Measurements from ENCODE around the gene CR1. TPM values are rescaled to one million over a fixed set of nuclear protein-coding genes. Genes with fewer than 3 reads are reported as not detected.
"Not testable (repeated sequence)": the region's sequence is repeated elsewhere in the genome, so short reads cannot be mapped to it uniquely, and the experiment has no call there.

The CR1 gene
- polyA plus RNA-seq, 1 donor (not counting 4 experiments of a cell fraction or from before 2014, with no cell fraction given): 0.09 TPM

- DNase-seq (ENCODE audit: low read depth, low spot score); H3K9ac ChIP-seq (ENCODE audit: control insufficient read depth, extremely low read depth, insufficient read depth, low read length); H3K27ac ChIP-seq (ENCODE audit: control insufficient read depth, insufficient read depth, low read length); H3K4me1 ChIP-seq (ENCODE audit: control insufficient read depth, extremely low read depth, insufficient read depth, low read length); H3K4me2 ChIP-seq (ENCODE audit: control insufficient read depth, extremely low read depth, insufficient read depth, low read depth, low read length); H3K27me3 ChIP-seq (ENCODE audit: control insufficient read depth, extremely low read depth, insufficient read depth, low read length); H3K9me3 ChIP-seq (ENCODE audit: control insufficient read depth, low read depth, low read length); FAIRE-seq; H3K79me2 ChIP-seq (ENCODE audit: control insufficient read depth, insufficient read depth, low read length); H2AFZ ChIP-seq (ENCODE audit: control insufficient read depth, low read length); H4K20me1 ChIP-seq (ENCODE audit: control insufficient read depth, extremely low read depth, insufficient read depth, low read length); H3K9me1 ChIP-seq (ENCODE audit: control insufficient read depth, extremely low read depth, insufficient read depth, low read length); H3K36me3 ChIP-seq (ENCODE audit: control insufficient read depth in 2 of 2, extremely low read depth in 1 of 2, insufficient read depth in 2 of 2, low read length in 2 of 2); dilution Hi-C loops (cut with MboI; ENCODE audit: extremely low pct_ligation_motif_present, low sequenced_read_pairs); H3K4me3 ChIP-seq (ENCODE audit: control insufficient read depth in 2 of 3, extremely low read depth in 1 of 3, insufficient read depth in 2 of 3, low read depth in 1 of 3, low read length in 3 of 3): not testable (repeated sequence)
Measured at GRCh38 chr1:207525239-207525638, 29.3 kb downstream of the CR1 start.

- H2AFZ ChIP-seq (ENCODE audit: control insufficient read depth, low read length); DNase-seq (ENCODE audit: low read depth, low spot score); H3K27ac ChIP-seq (ENCODE audit: control insufficient read depth, insufficient read depth, low read length); FAIRE-seq; H3K27me3 ChIP-seq (ENCODE audit: control insufficient read depth, extremely low read depth, insufficient read depth, low read length); dilution Hi-C loops (cut with MboI; ENCODE audit: extremely low pct_ligation_motif_present, low sequenced_read_pairs); H3K4me2 ChIP-seq (ENCODE audit: control insufficient read depth, extremely low read depth, insufficient read depth, low read depth, low read length); H3K79me2 ChIP-seq (ENCODE audit: control insufficient read depth, insufficient read depth, low read length); H3K9me3 ChIP-seq (ENCODE audit: control insufficient read depth, low read depth, low read length); H4K20me1 ChIP-seq (ENCODE audit: control insufficient read depth, extremely low read depth, insufficient read depth, low read length); H3K4me1 ChIP-seq (ENCODE audit: control insufficient read depth, extremely low read depth, insufficient read depth, low read length); H3K9me1 ChIP-seq (ENCODE audit: control insufficient read depth, extremely low read depth, insufficient read depth, low read length); H3K4me3 ChIP-seq (ENCODE audit: control insufficient read depth in 2 of 3, extremely low read depth in 1 of 3, insufficient read depth in 2 of 3, low read depth in 1 of 3, low read length in 3 of 3); H3K9ac ChIP-seq (ENCODE audit: control insufficient read depth, extremely low read depth, insufficient read depth, low read length); H3K36me3 ChIP-seq (ENCODE audit: control insufficient read depth in 2 of 2, extremely low read depth in 1 of 2, insufficient read depth in 2 of 2, low read length in 2 of 2): not testable (repeated sequence)
Measured at GRCh38 chr1:207528401-207528800, 32.4 kb downstream of the CR1 start.

- H3K27ac ChIP-seq (ENCODE audit: control insufficient read depth, insufficient read depth, low read length); H3K4me2 ChIP-seq (ENCODE audit: control insufficient read depth, extremely low read depth, insufficient read depth, low read depth, low read length); H3K4me3 ChIP-seq (ENCODE audit: control insufficient read depth in 2 of 3, extremely low read depth in 1 of 3, insufficient read depth in 2 of 3, low read depth in 1 of 3, low read length in 3 of 3); dilution Hi-C loops (cut with MboI; ENCODE audit: extremely low pct_ligation_motif_present, low sequenced_read_pairs); H3K9me1 ChIP-seq (ENCODE audit: control insufficient read depth, extremely low read depth, insufficient read depth, low read length); H4K20me1 ChIP-seq (ENCODE audit: control insufficient read depth, extremely low read depth, insufficient read depth, low read length); H3K9me3 ChIP-seq (ENCODE audit: control insufficient read depth, low read depth, low read length); H3K4me1 ChIP-seq (ENCODE audit: control insufficient read depth, extremely low read depth, insufficient read depth, low read length); H3K36me3 ChIP-seq (ENCODE audit: control insufficient read depth in 2 of 2, extremely low read depth in 1 of 2, insufficient read depth in 2 of 2, low read length in 2 of 2); H3K27me3 ChIP-seq (ENCODE audit: control insufficient read depth, extremely low read depth, insufficient read depth, low read length); H2AFZ ChIP-seq (ENCODE audit: control insufficient read depth, low read length); DNase-seq (ENCODE audit: low read depth, low spot score); FAIRE-seq; H3K79me2 ChIP-seq (ENCODE audit: control insufficient read depth, insufficient read depth, low read length); H3K9ac ChIP-seq (ENCODE audit: control insufficient read depth, extremely low read depth, insufficient read depth, low read length): not testable (repeated sequence)
Measured at GRCh38 chr1:207536263-207536662, 40.3 kb downstream of the CR1 start.

- H3K4me3 ChIP-seq (ENCODE audit: control insufficient read depth in 2 of 3, extremely low read depth in 1 of 3, insufficient read depth in 2 of 3, low read depth in 1 of 3, low read length in 3 of 3); DNase-seq (ENCODE audit: low read depth, low spot score); H3K27me3 ChIP-seq (ENCODE audit: control insufficient read depth, extremely low read depth, insufficient read depth, low read length); H4K20me1 ChIP-seq (ENCODE audit: control insufficient read depth, extremely low read depth, insufficient read depth, low read length); H3K9ac ChIP-seq (ENCODE audit: control insufficient read depth, extremely low read depth, insufficient read depth, low read length); H2AFZ ChIP-seq (ENCODE audit: control insufficient read depth, low read length); dilution Hi-C loops (cut with MboI; ENCODE audit: extremely low pct_ligation_motif_present, low sequenced_read_pairs); H3K9me1 ChIP-seq (ENCODE audit: control insufficient read depth, extremely low read depth, insufficient read depth, low read length); FAIRE-seq; H3K79me2 ChIP-seq (ENCODE audit: control insufficient read depth, insufficient read depth, low read length); H3K4me1 ChIP-seq (ENCODE audit: control insufficient read depth, extremely low read depth, insufficient read depth, low read length); H3K27ac ChIP-seq (ENCODE audit: control insufficient read depth, insufficient read depth, low read length); H3K36me3 ChIP-seq (ENCODE audit: control insufficient read depth in 2 of 2, extremely low read depth in 1 of 2, insufficient read depth in 2 of 2, low read length in 2 of 2); H3K4me2 ChIP-seq (ENCODE audit: control insufficient read depth, extremely low read depth, insufficient read depth, low read depth, low read length); H3K9me3 ChIP-seq (ENCODE audit: control insufficient read depth, low read depth, low read length): not testable (repeated sequence)
Measured at GRCh38 chr1:207546677-207547357, 50.9 kb downstream of the CR1 start.

- H3K4me3 ChIP-seq (ENCODE audit: control insufficient read depth in 2 of 3, extremely low read depth in 1 of 3, insufficient read depth in 2 of 3, low read depth in 1 of 3, low read length in 3 of 3); H4K20me1 ChIP-seq (ENCODE audit: control insufficient read depth, extremely low read depth, insufficient read depth, low read length); H3K27me3 ChIP-seq (ENCODE audit: control insufficient read depth, extremely low read depth, insufficient read depth, low read length); H3K9me1 ChIP-seq (ENCODE audit: control insufficient read depth, extremely low read depth, insufficient read depth, low read length); H3K9me3 ChIP-seq (ENCODE audit: control insufficient read depth, low read depth, low read length); DNase-seq (ENCODE audit: low read depth, low spot score); FAIRE-seq; H3K79me2 ChIP-seq (ENCODE audit: control insufficient read depth, insufficient read depth, low read length); H3K4me2 ChIP-seq (ENCODE audit: control insufficient read depth, extremely low read depth, insufficient read depth, low read depth, low read length); dilution Hi-C loops (cut with MboI; ENCODE audit: extremely low pct_ligation_motif_present, low sequenced_read_pairs); H3K27ac ChIP-seq (ENCODE audit: control insufficient read depth, insufficient read depth, low read length); H3K4me1 ChIP-seq (ENCODE audit: control insufficient read depth, extremely low read depth, insufficient read depth, low read length); H2AFZ ChIP-seq (ENCODE audit: control insufficient read depth, low read length); H3K9ac ChIP-seq (ENCODE audit: control insufficient read depth, extremely low read depth, insufficient read depth, low read length); H3K36me3 ChIP-seq (ENCODE audit: control insufficient read depth in 2 of 2, extremely low read depth in 1 of 2, insufficient read depth in 2 of 2, low read length in 2 of 2): not testable (repeated sequence)
Measured at GRCh38 chr1:207554823-207555222, 58.9 kb downstream of the CR1 start.

Data from keratinocyte (primary cell).